Thymus (tissue), 11 donors: ENCODE data around the gene KDM3A. TPM values are rescaled to one million over a fixed set of nuclear protein-coding genes. Genes with fewer than 3 reads are reported as not detected.

ENCODE experiments used
- DNase-seq, 9 donors: peaks; one replicate each; pipeline ENCODE4 v3.0.0-alpha.2; 2013; ENCODE audit warnings: low spot score in 9 of 9, low read depth in 6 of 9, missing footprints in 1 of 9
- H3K27ac ChIP-seq, 2 donors: one replicate each; pipeline ENCODE4 v1.5.1; 2013; ENCODE audit warnings: control low read depth in 1 of 2, low read depth in 1 of 2, low read length in 1 of 2, mild to moderate bottlenecking in 1 of 2, moderate library complexity in 1 of 2
- H3K27me3 ChIP-seq, 2 donors: one replicate each; pipeline ENCODE4 v1.5.1; 2013; ENCODE audit warnings: low read length in 1 of 2; ENCODE audit not compliant: control insufficient read depth in 2 of 2, insufficient read depth in 1 of 2
- H3K36me3 ChIP-seq, 2 donors: one replicate each; pipeline ENCODE4 v1.5.1; 2013; ENCODE audit warnings: low read length in 1 of 2, mild to moderate bottlenecking in 1 of 2, moderate library complexity in 1 of 2; ENCODE audit not compliant: control insufficient read depth in 2 of 2, insufficient read depth in 2 of 2
- H3K4me1 ChIP-seq, 2 donors: one replicate each; pipeline ENCODE4 v1.5.1; 2013; ENCODE audit warnings: low read length in 2 of 2; ENCODE audit not compliant: control insufficient read depth in 2 of 2, insufficient read depth in 2 of 2
- H3K4me3 ChIP-seq, 2 donors: one replicate each; pipeline ENCODE4 v1.5.1; 2013; ENCODE audit warnings: low read length in 2 of 2, control low read depth in 1 of 2, mild to moderate bottlenecking in 1 of 2
- H3K9me3 ChIP-seq, 2 donors: one replicate each; pipeline ENCODE4 v1.5.1; 2013; ENCODE audit warnings: low read length in 1 of 2, mild to moderate bottlenecking in 1 of 2; ENCODE audit not compliant: control insufficient read depth in 2 of 2, insufficient read depth in 1 of 2
- WGBS: extraction: QIAGEN DNeasy Blood & Tissue Kit; methylation state at CpG from one replicate; pipeline ENCODE4 v1.1.7; 2013; 5-methylcytosine and 5-hydroxymethylcytosine counted together
- polyA plus RNA-seq: library from polyadenylated mRNA; stranded (reverse); fragments of 200-250 nt; gene quantifications from one replicate; pipeline ENCODE4 v1.2.3, GENCODE V29; 2013
- total RNA-seq: library from RNA; stranded (reverse); fragments of 120-200 nt; gene quantifications from one replicate; pipeline ENCODE4 v1.2.4, GENCODE V29; 2013
- donor health status: healthy.

The KDM3A gene
- total and polyA plus RNA-seq, 2 donors: 46.1 to 53.4 TPM

DNA sequence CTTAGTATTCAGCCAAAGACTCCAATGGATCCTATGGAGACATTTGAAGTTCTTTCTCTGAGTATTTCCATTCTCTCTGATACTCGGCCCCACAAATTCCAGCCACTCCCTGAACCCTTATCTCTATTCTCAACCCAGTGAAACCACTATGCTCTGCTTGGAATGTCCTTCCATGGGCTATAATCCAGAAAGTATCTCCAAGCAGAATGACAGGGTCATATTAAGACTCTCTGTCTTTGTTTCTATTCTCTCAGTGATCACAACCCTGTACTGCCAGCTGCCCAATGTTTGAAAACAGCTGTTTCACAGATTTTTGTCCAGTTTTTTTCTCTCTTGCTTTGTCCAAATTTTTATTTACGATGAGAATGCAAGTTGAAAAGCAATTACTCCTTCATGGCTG, 100.2 kb downstream of the KDM3A start:
- no peak overlapping the region for H3K27ac ChIP-seq

More for the DNA sequence above, 100.2 kb downstream of the KDM3A start:
- no peak overlapping the region for H3K4me3 ChIP-seq
- peaks cover 6 to 10% of the 10 kb centered on the region in 2 donors for H3K9me3 ChIP-seq
- 97% methylated on average over 2 of the region's 2 CpGs for WGBS
- peaks cover 0 to 5% of the 10 kb centered on the region in 2 donors for H3K36me3 ChIP-seq
- H3K4me1 ChIP-seq: no peaks in the 10 kb centered on the region
- H3K27me3 ChIP-seq: no peaks in the 10 kb centered on the region
- DNase-seq: no peak

Other genes with a start within 250 kb of the KDM3A start
- 71.5 TPM for gene IMMT, start 245.9 kb upstream of the KDM3A start, total RNA-seq
- 45.9 TPM for gene IMMT, start 245.9 kb upstream of the KDM3A start, polyA plus RNA-seq
- gene MRPL35, start 241.9 kb upstream of the KDM3A start, total RNA-seq: 45.7 TPM
- gene MRPL35, start 241.9 kb upstream of the KDM3A start, polyA plus RNA-seq: 27.1 TPM
- gene REEP1, start 103.7 kb upstream of the KDM3A start, total RNA-seq: 0.38 TPM
- gene REEP1, start 103.7 kb upstream of the KDM3A start, polyA plus RNA-seq: 1.3 TPM
- gene CHMP3, start 122.1 kb downstream of the KDM3A start, total RNA-seq: 55.7 TPM
- gene CHMP3, start 122.1 kb downstream of the KDM3A start, polyA plus RNA-seq: 53.9 TPM
- 9.7 TPM for gene RNF103, start 182.5 kb downstream of the KDM3A start, total RNA-seq
- gene RNF103, start 182.5 kb downstream of the KDM3A start, polyA plus RNA-seq: 22.0 TPM